Stimulated activated naive CD4-positive, alpha-beta T cell (primary cell): ENCODE measurements around the gene CDH23.

Experiments
- DNase-seq, 6 experiments: peaks; one replicate each; lab custom pipeline; 2025; lab: John Stamatoyannopoulos, UW

The CDH23 gene

DNA sequence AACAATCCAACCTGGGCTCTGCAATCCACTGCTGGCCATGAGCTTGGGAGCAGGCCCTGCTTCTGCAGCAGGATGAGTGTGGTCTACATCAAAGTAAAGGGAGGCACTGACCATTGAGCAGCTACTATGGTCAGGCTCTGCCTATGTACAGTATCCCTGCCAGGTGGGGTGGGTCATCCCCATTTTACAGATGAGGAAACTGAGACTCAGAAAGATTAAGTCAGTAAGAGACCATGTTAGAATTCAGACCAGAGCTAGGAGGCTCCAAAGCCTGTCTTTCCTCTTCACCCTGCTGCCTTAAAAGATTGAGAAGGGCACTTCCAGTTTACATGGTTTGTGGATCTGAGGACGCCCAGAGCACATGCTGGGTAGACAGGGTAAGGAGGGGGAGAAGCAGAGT, 27.1 kb upstream of the CDH23 start:
- DNase-seq = no peak

DNA sequence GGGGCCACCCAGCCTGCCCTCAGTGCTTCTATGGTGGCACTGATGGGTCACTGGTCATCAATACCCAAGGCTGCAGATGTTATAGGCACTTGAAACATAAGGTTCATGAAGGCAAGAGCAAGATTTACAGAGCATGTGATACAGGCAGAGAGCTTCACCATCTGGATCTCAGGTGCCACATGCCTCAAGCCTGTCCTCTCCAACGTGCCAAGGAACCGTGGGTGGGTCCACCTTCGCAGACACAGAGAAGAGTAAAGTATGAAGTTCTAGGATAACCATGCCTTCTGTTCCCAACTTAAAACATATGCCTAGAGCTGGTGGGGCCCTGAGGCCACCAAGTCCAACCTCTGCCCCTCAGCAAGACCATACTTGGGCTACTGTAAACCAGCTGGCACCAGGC, 26.7 kb upstream of the CDH23 start:
- no peak for DNase-seq

DNA sequence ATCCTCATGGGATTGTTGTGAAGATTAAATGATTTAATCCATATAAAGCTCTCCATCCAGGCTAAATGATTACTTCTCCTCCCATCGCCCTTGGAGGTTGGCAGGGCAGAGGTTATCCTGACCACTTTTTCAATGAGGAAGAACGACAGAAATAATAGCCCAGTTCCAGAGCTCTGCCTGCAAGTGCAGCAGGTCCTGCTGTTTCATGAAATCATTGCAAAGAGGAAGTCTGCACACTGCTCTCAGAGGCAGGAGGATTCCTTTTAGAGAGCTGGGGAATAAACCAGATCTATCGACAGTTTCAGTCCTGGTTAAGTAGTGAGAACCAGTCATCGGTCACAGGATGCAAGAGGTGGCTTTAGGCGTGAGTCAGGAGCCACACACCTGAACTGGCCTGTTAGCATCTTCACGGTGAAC, 25.0 kb upstream of the CDH23 start:
- DNase-seq = no peak

DNA sequence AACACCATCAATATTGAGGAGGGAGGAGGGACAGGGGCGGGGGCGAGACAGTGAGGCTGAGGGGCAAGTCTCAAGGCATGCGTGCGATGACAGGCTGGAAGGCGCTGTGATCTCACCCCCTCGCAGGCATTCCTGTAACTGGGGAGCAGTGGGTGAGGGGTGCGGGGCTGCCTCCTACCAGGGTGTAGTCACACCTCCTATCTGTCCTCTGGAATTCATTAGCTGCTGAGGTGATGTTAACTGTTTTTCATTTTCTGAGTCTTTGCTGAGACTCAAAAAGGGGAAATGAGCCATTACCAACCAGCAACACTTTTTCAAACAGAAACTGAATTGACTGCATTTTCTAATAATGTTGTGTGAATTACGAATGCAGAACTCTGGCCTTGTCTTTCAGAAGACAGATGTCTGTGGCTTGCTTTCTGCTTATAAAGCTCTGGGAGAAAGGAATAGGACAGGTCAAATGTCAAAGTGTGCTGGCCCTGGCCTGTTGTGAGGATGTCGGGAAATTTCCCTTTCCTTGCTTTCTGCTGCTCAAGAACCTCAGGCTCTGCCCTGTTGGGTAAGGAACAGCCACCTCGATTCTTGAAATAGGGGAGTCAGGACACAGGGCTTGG, 23.7 kb upstream of the CDH23 start:
- no peak for DNase-seq

DNA sequence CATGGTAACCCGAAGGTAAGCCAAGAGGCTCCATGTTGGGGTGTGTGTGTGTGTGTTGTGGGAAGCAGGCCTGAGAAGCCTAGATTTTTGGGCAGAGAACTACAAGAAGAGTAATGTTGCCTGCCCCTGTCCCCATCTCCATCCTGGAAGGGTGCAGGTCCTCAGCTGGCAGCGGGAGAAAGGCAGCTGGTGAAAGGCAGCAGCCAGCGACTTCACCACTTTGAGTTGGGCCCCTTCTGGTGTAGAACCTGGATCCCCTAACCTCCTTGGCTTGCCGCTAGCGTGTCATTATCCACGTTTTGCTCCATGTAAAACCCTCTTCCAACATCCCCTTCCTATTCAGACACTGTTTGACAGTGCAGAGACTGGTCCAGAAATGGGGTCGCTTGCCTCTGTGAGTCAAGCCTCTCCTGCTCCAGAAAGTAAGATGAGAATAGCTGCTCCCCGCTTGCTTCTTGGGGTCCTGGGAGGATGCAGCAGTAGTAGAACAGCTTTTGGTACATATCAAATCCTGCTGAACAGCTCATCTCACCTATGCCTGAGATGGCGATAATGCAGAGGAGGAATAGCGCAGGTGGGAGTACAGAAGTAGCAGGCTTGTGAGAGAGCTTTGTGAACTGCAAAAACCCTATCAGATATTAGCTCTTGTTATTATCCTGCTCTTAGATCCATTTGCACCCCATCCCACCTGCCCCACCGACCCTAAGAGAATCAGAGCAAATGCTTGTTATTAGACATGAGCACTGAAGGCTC, 22.1 kb upstream of the CDH23 start:
- no peak for DNase-seq

DNA sequence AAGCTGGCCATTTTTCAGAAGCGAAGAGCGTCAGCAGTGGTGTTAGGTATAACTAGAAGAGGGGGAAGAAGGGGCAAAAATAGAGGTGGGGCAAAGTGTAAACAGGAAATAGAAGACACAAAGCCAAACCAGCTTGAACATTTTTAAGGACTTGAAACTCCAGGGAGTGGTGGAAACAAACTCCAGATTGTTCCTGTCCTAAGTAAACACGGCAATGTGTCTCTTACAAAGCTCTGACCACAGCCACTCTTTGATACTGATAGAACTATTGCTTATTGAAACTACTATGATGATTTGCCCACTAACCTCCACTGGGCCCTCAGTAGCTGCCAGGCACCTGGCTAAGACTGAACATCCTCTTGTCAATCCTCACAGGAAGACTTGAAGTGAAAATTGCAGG, 20.8 kb upstream of the CDH23 start:
- DNase-seq = no peak

DNA sequence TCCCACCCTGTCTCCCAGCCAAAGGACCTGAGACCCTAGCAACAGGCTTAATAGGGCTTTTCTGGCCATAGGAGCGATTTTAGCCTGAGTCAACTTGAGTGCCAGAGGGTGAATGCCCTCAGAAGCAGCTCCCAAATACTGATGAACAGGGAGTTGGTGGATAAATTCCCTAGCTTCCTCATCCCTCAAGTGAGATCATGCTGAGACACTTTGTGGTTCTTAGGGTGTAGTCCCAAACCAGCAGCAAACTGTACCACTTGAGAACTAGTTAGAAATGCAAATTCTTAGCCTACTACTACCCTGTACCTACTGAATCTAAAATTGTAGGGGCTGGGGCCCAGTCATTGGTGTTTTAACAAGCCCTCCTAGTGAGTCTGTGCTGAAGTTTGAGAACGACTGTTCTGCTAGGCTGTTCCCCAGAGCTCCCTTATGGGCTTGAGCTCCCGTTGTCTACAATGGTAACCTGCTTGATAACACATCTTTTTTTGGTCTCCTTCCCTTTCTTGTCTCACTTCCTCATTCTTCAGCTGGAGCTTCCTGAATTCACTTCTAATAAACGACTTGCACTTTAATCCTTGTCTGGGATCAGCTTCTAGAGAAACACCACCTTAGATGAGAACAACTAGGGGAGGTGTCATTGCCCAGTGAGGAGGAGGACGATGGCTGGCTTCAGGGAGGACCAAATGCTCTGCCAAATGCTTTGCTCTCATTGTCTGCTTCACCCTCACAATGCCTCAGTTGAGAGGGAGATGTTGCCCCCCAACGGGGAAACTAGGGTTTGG, 18.2 kb upstream of the CDH23 start:
- no peak for DNase-seq

DNA sequence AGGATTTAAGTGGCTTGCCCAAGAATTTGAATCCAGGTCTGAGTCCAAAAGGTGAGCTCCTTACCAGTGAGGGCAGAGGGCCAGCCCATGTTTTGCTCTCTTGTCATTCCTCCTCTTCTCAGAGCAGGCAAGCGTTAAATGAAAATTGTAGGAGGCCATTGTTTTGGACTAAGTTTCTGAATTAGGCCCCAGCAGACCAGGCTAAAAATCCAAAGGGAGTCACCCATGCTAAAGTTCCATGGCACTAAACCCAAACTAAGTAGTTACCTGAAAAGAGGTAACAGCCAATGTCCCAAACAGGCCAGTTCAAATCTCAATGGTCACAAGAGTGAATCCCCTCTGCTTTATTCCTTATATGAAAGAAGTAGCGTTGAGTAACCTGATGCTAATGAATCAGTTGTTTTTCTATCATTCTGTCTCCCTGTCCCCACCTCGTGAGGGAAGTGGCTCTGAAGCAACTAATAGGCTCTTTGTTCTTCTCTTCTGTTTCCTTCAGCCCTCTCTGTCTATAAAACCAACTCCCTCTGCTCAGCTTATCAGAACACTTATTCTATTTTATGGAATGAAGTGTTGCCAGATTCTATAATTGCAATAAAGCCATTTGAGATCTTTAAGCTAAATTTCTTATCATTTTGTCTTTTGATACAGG, 17.5 kb upstream of the CDH23 start:
- DNase-seq = no peak

DNA sequence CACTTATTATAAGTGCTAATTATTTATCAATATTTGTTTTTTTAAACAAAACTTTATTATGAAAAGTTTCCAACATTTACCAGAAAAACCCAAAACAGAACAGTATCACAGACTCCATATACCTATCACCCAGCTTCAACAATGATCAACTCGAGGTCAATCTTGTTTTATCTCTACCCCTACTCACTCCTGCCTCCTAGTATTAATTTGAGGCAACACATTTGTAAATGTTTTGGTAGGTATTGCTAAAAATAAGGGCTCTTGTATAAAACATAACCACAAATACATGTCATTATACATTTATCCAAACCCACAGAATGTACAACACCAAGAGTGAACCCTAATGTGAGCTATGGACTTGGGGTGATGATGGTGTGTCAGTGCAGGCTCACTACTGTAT, 15.9 kb upstream of the CDH23 start:
- DNase-seq = no peak

DNA sequence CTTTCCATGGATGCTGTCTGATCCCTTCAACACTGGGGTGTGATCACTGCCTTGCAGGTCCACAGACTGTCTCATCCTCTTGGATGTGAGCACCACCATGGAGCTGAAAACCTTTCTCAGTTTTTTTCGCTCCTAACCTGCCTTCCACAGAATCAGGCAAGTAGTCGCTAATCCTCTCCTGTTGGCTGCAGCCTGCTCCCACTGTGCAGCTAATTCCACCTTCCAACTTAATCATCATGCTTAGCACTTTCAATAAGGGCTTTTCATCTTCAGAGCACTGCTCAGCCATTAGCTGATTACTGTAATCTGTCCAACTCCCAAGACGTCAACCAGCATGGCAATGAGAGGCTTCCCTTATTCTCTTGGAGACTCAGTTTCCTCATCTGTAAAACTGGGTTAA, 15.1 kb upstream of the CDH23 start:
- no peak for DNase-seq

DNA sequence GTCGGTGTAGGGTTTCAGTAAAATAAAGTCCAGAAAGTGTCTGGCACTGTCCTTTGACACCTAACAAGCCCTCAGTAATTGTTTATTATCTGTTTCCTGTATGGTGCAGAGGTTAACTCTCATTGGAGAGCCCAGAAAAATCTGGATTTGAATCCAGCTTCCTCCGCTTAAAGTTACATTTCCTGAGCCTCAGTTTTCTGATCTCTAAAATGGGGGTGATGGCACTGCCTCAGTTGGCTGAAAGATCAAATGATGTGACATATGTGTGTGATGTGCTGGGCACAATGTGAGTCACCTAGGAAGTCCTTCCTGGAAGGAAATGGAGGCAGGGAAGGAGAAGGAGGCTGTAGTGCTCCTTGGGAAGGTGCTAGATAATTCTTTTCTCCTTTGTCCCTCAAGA, 14.7 kb upstream of the CDH23 start:
- no peak for DNase-seq

DNA sequence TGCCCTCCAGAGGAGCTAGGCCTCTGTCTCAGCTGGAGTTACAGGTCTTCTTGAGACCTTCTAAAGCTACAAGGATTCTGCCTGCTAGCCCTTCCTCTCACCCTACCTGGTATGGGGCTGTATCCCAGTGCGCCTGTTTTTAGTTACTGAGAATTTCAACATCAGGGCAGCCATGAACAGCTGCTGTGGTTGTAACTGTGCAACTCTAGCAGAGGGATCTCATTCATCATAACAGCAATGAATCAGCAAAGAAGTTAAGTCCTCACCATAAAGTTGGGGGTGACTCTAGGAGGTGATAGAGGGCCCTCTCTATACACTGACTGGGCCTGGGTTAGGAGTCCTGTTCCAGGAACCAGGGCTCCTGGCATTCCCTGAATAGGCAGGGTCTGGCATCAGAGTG, 14.0 kb upstream of the CDH23 start:
- no peak for DNase-seq

DNA sequence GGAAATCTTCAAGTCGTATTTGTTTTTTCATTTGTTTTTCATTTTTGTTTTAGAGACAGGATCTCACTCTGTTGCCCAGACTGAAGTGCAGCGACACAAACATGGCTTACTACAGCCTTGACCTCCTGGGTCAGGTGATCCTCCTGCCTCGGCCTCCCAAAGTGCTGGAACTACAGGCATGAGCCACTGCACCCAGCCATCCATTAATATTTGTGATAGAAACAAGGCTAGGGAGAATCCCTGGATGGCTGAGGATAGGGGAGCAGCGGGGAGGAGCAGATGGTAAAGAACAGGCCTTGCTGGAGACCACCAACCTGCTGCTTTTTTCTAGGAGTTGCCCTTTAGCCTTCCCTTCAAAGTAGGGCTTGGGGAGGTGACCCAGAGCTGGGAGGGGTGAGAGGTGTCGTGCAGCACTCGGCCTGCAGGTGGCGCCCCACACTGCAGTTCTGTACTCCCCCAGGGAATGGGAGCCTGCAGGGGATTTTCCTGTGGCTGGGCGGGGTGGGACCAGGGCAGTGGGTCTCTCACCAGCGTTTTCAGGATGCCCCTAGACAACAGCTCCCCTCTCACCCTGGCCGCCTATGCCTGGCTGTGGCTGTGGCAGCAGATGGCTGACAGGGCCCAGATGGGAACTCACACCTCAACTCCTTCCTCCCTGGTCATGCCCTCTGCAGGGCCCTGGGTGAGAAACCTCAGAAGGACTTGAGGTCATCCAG, 12.6 kb upstream of the CDH23 start:
- DNase-seq = peak in 5 of 6 experiments; percentile 56 to 65 (median 57)

DNA sequence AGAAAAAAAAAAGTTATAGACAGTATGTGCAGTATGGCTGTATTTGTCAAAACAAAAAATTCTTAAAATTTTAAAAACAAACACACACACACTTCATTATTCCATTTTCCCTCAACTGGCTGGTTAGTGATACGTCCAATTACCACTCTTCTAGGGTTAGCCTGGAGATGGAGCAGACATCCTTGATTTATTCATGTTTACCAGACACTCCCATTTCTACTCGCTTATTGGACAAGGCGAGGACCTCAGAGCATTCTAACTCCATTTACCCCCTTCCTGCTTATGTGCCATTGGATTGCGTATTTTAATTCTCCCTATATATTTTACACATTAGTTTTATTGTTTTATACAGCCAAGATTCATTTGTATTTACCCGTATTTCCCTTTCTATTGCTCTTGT, 8.5 kb upstream of the CDH23 start:
- DNase-seq = no peak

DNA sequence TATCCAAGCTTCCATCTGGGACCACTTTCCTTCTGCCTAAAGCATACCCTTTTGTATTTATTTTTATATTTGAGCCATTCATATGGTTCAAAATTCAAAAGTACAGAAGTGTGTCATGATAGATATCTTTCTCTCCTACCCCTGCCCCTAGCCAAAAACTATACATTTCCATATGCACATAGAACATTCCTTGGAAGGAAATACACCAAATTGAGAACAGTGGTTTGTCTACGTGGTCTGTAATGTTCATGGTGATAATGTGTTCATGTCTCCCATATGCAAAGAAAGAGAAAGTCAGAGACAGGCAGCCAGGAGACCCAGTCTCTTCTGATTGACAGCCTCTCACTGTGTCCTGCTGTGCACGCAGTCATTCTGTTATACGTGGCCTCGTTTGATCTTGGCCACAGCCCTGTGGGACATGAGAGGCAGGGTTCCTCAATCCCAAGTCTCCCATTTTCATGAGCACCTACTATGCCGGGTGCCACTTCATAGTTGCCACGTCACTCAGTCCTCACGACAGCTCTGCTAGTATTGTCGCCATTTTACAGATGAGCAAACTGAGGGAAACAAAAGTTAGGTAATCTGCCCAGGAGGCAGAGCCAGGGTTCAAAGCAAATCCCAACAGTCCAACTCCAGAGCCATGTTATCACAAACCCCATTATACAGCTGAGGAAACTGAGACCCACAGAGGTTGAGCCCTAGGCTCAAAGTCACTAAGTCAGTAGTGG, 8.0 kb upstream of the CDH23 start:
- no peak for DNase-seq

DNA sequence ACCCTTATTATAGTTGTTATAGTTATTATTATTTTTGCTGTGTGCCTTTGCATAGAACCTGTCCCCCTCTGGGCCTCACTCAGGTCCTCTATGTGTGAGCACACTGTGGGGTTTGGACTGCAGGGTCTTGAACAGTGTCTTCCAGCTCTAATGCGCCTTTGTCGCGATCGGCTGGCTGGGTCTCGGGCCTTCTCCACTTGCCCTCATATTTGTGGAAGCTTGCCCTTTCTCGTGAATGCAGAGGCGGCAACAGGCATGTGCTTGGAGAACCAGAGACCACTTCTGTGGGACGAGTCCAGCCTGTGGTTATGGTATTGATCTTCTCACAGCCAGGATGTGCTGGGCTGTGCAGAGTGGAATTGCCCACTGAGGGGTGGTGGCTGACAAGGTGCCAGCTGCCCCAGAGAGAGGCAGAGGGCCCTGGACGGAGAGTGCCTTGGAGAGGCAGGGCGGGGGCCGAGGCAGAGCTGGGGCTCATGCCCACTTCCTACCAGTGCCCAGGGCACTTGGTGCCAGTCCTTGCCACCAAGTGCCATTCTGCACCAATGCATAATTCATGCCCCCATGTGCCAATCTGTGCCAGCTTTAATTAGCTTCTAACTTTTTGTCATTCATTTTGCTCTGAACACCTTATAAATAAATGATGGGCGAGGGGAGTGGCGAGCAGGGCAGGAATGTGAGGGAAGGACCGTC, 6.8 kb upstream of the CDH23 start:
- no peak for DNase-seq

DNA sequence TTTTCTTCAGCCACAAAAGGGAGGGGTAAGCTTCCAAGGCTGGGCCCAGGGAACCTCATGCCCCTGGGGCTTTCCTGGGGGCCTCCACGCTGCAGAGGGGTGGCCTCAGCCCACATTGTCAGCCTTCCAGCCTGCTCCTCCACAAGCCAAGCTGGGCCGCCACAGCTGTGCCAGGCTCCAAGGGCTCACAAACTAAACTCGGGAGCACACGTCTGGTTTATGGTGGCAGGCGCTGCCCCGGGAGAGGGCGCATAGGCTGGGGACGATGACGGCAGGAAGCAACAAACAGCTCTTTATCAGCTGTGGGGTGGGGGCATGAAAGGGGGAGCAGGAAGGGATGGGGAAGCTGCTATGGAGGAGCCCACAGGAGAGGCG, 6.3 kb upstream of the CDH23 start:
- DNase-seq = no peak

DNA sequence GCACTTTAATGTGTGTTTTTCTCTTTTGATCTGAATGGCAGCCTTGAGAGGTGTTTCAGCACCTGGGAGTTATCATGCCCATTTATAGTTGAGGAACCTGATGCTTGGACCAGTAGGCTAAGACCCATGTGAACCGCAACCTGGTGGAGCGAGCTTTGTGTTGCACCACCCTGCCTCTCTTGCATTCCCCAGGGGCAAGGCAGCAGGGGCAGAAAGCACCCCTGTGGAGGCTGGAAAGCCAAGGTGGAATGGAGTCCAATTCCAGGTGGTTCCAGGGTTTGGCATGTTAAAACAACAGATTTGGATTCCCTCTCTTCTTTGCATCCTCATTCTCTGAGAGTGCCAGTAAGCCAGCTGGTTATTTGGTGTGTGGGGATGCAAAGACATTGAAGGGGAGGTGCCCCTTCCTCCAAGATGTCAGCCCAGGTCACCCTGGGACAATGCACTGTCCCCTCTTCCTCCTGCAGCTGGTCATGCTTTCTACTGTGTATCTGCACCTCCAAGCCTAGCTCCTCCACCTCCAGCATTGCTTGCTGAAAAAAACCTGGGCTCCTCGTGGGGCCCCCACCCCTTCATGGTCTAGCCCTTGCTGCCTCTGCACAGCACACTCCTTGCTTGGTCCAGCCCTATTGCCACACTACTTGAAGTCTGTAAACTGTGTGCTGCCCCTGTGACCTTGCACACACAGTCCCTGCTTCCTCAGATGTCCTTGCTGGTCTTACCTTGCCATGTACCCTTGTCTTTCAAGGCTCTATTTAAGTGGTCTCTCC, 5.6 kb upstream of the CDH23 start:
- no peak for DNase-seq

DNA sequence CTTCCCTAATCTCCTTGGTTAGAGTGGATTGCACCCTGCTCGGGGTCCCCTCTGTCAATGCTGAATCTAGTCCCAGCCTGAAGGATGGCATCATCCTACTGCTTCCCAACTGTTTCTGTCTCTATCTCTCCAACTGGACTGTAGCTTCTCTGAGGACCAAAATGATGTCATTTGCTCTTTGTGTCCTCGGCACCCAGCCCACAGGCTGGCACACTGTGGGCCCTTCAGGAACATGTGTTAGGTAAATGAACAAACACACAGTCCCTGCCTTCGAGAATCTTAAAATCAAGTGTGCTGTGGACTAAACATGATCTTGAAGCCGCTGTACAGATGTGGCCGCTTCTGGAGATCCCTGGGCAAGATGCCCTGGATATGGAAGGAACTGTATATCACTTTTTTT, 5.0 kb upstream of the CDH23 start:
- DNase-seq = no peak

DNA sequence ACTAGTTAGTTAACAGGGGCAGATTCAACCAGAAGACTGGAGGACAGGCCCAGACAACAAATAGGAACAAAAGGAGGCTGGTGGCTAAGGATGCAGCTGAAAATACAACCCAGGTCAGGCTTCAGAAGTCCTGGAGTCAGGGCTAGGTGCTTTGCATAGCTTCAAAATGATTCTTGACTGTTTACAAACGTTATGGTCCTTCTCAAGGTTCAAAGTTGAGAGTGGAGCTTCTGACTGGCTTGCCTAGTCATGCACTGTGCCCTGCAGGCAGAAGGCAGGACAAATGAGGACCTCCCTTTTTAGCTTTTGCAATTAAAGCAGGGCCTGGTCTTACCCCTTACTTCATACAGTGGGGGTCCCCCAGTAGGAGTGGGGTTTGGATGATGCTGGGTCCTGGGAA, 4.4 kb upstream of the CDH23 start:
- DNase-seq = no peak
